GM21825 (cell line): ENCODE data around the gene PITX3.

ENCODE experiments used
- ATAC-seq: cut with Tn5 transposase; IDR thresholded peaks from one replicate; pipeline ENCODE4 v1.9.1; 2021; ENCODE audit warnings: mild to moderate bottlenecking, moderate library complexity; ENCODE audit not compliant: unreplicated experiment

PITX3 gene

GRCh38 chr10:102185811-102186527, 55.3 kb downstream of the PITX3 start:
- ATAC-seq = no peak

GRCh38 chr10:102185272-102185671, 56.0 kb downstream of the PITX3 start:
- no peak for ATAC-seq

- no peak for ATAC-seq
Measured at GRCh38 chr10:102184606-102185005, 56.7 kb downstream of the PITX3 start.
